Glutamatergic neuron (in vitro differentiated cells): ENCODE results near the gene HARBI1. TPM values are rescaled to one million over a fixed set of nuclear protein-coding genes. Genes with fewer than 3 reads are reported as not detected.

Experiments used
- DNase-seq: peaks from one replicate; pipeline ENCODE4 v3.0.0; 2022
- H3K27ac Mint-ChIP-seq: one replicate; pipeline ENCODE4 v1.8.0; 2020; ENCODE audit warnings: mild to moderate bottlenecking, mixed read lengths, inconsistent platforms; ENCODE audit not compliant: unreplicated experiment
- H3K27me3 Mint-ChIP-seq: one replicate; pipeline ENCODE4 v1.8.0; 2020; ENCODE audit warnings: mild to moderate bottlenecking, moderate library complexity, mixed read lengths, inconsistent platforms; ENCODE audit not compliant: unreplicated experiment
- H3K36me3 Mint-ChIP-seq: one replicate; pipeline ENCODE4 v1.8.0; 2020; ENCODE audit warnings: mild to moderate bottlenecking, mixed read lengths, inconsistent platforms; ENCODE audit not compliant: unreplicated experiment
- H3K4me1 Mint-ChIP-seq: one replicate; pipeline ENCODE4 v1.8.0; 2020; ENCODE audit warnings: mild to moderate bottlenecking, low read depth, mixed read lengths, inconsistent platforms; ENCODE audit not compliant: unreplicated experiment
- H3K4me3 Mint-ChIP-seq: one replicate; pipeline ENCODE4 v1.8.0; 2020; ENCODE audit warnings: mild to moderate bottlenecking, mixed read lengths, inconsistent platforms; ENCODE audit not compliant: unreplicated experiment
- H3K9me3 Mint-ChIP-seq: one replicate; pipeline ENCODE4 v1.8.0; 2020; ENCODE audit warnings: mild to moderate bottlenecking, moderate library complexity, mixed read lengths, inconsistent platforms; ENCODE audit not compliant: unreplicated experiment
- total RNA-seq: library from RNA; stranded (reverse); fragmentation: NEBNext Ultra II Directional; extraction: Animal tissue kit (Norgen Biotek cat#: 25700); gene quantifications from one replicate; pipeline ENCODE4 v1.2.1, GENCODE V29; 2021; ENCODE audit not compliant: unreplicated experiment
- TF ChIP-seq, protein P1 (sequence below): fragments of 200-600 bp; sonication (generic); IDR thresholded peaks from one replicate; pipeline ENCODE4 v1.5.0; 2021; ENCODE audit not compliant: partially characterized antibody, unreplicated experiment

The HARBI1 gene
- total RNA-seq, 1 donor from 2014 or later = 11.1 TPM

GRCh38 chr11:46642627-46643335, 25.8 kb upstream of the HARBI1 start:
- H3K27ac Mint-ChIP-seq = no peak overlapping the region
- TF ChIP-seq, protein P1, sequence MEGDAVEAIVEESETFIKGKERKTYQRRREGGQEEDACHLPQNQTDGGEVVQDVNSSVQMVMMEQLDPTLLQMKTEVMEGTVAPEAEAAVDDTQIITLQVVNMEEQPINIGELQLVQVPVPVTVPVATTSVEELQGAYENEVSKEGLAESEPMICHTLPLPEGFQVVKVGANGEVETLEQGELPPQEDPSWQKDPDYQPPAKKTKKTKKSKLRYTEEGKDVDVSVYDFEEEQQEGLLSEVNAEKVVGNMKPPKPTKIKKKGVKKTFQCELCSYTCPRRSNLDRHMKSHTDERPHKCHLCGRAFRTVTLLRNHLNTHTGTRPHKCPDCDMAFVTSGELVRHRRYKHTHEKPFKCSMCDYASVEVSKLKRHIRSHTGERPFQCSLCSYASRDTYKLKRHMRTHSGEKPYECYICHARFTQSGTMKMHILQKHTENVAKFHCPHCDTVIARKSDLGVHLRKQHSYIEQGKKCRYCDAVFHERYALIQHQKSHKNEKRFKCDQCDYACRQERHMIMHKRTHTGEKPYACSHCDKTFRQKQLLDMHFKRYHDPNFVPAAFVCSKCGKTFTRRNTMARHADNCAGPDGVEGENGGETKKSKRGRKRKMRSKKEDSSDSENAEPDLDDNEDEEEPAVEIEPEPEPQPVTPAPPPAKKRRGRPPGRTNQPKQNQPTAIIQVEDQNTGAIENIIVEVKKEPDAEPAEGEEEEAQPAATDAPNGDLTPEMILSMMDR = no peak
- DNase-seq = no peak
- no peaks in the 10 kb centered on the region for H3K9me3 Mint-ChIP-seq
- H3K4me3 Mint-ChIP-seq = no peak overlapping the region
- peaks cover 2% of the 10 kb centered on the region for H3K27me3 Mint-ChIP-seq
- no peaks in the 10 kb centered on the region for H3K4me1 Mint-ChIP-seq
- peaks cover 4% of the 10 kb centered on the region for H3K36me3 Mint-ChIP-seq

GRCh38 chr11:46641639-46642038, 24.6 kb upstream of the HARBI1 start:
- peaks cover 2% of the 10 kb centered on the region for H3K27me3 Mint-ChIP-seq
- TF ChIP-seq, protein P1 = no peak
- H3K4me3 Mint-ChIP-seq = no peak overlapping the region
- no peak for DNase-seq
- no peaks in the 10 kb centered on the region for H3K9me3 Mint-ChIP-seq
- no peaks in the 10 kb centered on the region for H3K4me1 Mint-ChIP-seq
- H3K36me3 Mint-ChIP-seq = peaks cover 4% of the 10 kb centered on the region
- no peak overlapping the region for H3K27ac Mint-ChIP-seq

DNA sequence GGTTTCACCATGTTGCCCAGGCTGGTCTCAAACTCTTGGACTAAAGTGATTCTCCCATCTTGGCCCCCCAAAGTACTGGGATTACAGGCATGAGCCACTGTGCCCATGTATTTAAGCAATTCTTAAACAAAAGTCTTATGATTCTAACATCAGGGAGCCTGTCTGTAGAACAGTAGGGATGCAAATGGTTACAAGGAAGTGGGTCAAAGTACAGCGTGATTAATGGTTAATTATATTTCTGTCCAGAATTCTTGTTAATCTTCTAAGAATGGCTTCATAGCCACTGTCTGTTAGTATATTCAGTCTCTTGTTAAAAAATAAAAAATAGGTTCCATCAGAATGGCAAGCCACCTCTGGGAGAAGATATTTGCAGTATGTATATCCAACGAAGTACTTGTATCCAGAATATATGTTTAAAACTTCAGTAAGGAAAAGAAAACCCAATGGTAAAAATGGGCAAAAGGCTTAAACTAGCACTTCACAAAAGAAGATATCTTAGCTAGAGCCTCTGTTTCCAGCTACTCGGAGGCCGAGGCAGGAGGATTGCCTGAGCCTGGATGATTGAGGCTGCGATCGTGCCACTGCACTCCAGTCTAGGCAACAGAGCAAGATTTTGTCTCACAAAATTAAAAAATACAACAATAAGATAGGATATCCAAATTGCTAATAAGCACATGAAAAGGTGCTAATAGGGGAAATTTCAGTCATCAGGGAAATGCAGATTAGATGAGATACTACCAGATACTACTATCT, 23.2 kb upstream of the HARBI1 start:
- Mint-ChIP-seq H3K4me3 (no peak overlapping the region), H3K27me3 (peaks cover 2% of the 10 kb centered on the region), H3K27ac (no peak overlapping the region), H3K4me1 (no peaks in the 10 kb centered on the region), H3K9me3 (no peaks in the 10 kb centered on the region), H3K36me3 (peaks cover 4% of the 10 kb centered on the region)
- TF ChIP-seq, protein P1 = no peak
- no peak for DNase-seq

DNA sequence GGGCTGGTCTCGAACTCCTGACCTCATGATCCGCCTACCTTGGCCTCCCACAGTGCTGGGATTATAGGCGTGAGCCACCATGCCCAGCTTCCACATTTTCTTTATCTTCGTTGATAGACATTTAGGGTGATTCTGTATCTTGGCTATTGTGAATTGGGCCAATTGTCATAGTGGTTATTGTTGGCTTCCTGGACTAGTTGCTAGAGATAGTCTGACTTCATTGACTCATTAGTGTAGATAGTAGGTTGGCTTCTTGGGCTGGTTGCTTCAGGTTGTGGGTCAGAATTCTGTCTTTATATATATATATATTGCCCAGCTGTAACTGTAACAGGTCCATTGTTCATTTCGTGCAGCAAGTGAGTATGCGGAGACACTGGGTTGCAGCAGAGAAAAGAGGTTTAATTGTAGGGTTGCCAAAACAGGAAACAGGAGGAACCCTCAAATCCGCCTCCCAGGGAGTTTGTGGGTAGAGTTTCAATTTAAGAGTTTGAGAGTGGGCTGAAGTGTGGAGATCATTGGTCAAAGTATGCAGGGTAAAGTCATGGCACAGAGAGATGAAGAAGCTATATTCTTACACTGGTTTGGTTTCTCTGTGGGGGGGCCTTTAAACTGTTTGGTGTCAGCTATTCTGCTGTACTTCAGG, 22.3 kb upstream of the HARBI1 start:
- H3K27me3 Mint-ChIP-seq = peaks cover 2% of the 10 kb centered on the region
- peaks cover 4% of the 10 kb centered on the region for H3K36me3 Mint-ChIP-seq
- TF ChIP-seq, protein P1 = no peak
- H3K4me3 Mint-ChIP-seq = no peak overlapping the region
- H3K4me1 Mint-ChIP-seq = no peaks in the 10 kb centered on the region
- H3K27ac Mint-ChIP-seq = no peak overlapping the region
- DNase-seq = no peak
- H3K9me3 Mint-ChIP-seq = no peaks in the 10 kb centered on the region

DNA sequence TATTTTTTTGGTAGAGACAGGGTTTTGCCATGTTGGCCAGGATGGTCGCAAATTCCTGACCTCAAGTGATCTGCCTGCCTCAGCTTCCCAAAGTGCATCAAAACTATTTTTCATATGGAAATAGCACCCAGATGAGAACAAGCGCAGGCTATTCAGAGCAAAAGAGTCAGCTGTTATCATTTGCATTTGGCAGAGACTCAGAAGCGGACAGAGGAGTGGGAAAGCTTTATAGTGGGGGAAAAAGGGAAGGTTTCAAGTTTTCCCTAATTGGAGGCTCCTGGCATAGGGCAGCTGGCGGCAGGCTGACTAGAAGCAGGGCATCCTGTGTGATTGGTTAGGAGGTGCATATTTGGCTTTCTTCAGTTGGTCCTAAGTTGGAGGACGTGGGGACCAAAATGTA, 20.5 kb upstream of the HARBI1 start:
- TF ChIP-seq, protein P1 = no peak
- no peak for DNase-seq
- Mint-ChIP-seq H3K27ac (no peak overlapping the region), H3K4me3 (no peak overlapping the region), H3K9me3 (no peaks in the 10 kb centered on the region), H3K27me3 (peaks cover 2% of the 10 kb centered on the region), H3K36me3 (no peaks in the 10 kb centered on the region), H3K4me1 (no peaks in the 10 kb centered on the region)
